ENCODE data around the gene WNT7B.

Gene WNT7B

DNA sequence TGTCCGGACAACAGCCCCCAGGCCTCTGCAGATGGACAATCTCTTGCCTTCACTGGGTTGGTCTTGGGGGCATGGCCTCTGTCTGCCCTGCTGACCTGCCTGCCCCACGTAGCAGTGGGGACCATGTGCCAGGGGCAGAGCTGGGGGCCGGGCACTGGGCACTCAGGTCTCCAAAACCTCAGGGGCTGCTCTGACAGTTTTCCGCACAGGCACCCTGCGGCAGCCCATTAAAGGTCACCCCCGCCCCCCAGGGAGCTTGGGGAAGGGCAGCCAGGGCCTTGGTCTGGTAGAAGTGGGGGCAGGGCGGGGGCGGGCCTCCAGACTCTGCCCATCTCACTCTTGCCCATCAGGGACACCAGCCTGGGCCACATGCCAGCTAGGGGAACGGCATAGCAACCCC is 49.9 kb downstream of the WNT7B start:
- no peak for DNase-seq (ENCODE audit: low spot score)

GRCh38 chr22:45926433-45926832 is 50.5 kb downstream of the WNT7B start:
- DNase-seq (ENCODE audit: low spot score) = no peak

DNA sequence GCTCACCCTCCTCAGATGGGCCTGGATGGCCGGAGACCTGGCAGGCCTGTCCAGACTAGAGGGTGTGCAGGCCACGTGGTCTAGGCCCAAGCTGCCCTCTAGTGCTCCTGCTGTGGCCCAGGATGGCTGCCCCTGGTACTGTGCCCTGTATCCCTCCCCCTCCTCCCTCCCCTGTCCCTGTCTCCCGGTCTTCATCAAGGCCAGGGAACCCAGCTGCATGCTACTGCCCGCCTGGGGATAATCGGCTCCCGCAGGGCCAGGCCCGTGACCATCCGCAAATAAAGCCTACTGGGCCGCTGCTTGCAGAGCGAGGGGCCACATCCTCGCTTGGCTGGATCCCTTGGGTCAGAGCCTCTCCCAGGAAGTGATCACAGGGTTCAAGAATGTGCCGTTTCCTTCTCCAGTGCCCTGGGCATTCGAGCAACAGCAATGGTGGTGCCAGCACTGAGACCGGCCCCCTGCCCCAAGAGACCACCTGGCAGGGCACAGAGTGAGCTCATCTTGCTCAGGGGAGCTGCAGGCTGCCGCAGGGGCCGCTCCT is 51.1 kb downstream of the WNT7B start:
- DNase-seq (ENCODE audit: low spot score) = no peak

GRCh38 chr22:45923835-45924234 is 53.1 kb downstream of the WNT7B start:
- no peak for DNase-seq (ENCODE audit: low spot score)

DNA sequence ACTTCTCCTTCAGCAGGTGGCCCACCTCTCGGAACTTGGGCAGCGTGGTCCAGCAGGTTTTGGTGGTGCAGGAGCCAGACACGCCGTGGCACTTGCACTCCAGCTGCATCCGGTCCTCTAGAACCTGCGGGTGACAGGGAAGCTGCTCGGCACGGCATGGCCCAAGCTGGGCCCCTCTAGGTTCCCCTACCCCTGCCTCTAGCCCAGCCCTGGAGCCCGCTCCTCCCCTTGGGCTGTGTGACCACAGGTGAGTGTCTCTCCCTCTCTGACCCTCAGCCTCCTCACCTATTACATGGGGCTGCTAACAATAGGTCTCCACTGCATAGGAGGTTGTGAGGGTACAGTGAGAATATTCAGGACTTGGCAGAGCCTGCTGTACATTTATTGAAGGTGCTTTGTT is 53.8 kb downstream of the WNT7B start:
- DNase-seq (ENCODE audit: low spot score) = no peak

GRCh38 chr22:45922661-45923060 is 54.3 kb downstream of the WNT7B start:
- no peak for DNase-seq (ENCODE audit: low spot score)

GRCh38 chr22:45922256-45922655 is 54.7 kb downstream of the WNT7B start:
- DNase-seq (ENCODE audit: low spot score) = no peak

GRCh38 chr22:45919504-45920286 is 57.3 kb downstream of the WNT7B start:
- no peak for DNase-seq (ENCODE audit: low spot score)

- no peak for DNase-seq (ENCODE audit: low spot score)
Measured at GRCh38 chr22:45918459-45919370, 58.2 kb downstream of the WNT7B start.

DNA sequence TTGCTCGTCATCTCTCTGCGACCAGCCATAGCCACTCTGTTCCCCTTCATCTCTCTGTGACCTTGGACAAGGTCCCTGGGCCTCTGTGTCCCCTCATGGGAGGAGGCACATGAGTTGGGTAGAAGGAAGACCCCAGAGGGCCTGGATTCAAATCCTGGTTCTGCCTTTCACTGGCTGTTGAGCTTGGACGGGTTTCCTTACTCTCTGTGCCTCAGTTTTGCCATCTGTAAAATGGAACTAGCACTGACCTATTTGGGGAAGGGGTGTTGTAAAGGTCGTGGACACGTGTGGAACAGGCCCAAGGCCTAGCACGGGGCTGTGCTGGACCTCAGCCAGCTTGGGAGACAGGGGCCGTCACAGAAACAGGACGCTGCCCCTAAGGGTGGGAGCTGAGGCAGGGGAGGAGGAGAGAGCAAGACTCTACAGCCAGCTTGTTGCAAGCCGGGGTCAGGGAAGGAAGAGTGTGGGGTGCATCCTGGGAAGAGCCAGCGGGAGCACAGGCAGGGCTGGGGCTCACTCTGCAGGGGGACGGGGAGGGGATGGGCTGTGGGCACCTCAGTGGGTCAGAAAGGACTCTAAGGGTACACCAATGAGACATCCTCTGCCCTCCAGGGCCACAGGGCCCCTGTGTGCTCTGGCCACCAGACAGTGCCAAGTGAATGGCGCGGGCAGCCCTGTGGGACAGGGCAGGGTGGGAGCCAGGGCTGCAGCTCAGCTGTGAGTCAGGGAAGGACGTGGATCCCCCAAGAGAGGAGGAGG is 59.1 kb downstream of the WNT7B start:
- no peak for DNase-seq (ENCODE audit: low spot score)

- DNase-seq (ENCODE audit: low spot score) = no peak
Measured at GRCh38 chr22:45917146-45917545, 59.8 kb downstream of the WNT7B start.

DNA sequence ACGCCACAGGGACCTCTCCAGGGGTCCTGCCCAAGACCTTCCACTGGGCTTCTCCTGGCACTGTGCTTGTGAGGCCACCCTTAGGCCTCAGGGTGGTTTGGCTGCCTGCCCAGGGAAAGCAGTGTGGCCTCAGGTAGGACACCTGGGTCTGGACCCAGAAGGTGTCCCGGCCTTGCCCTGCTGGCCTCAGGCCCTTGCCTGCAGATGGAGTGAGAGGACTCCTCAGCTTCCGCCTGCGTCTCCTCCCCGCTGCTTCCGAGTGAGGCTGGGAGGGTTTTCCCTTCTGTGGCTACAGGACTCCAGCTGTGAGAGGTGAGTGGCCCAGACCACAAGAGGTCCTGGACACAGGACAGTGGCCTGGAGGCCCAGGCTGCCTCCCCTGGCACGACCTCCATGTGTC is 60.4 kb downstream of the WNT7B start:
- DNase-seq (ENCODE audit: low spot score) = no peak

- no peak for DNase-seq (ENCODE audit: low spot score)
Measured at GRCh38 chr22:45915841-45916240, 61.1 kb downstream of the WNT7B start.

- no peak for DNase-seq (ENCODE audit: low spot score)
Measured at GRCh38 chr22:45915151-45915550, 61.8 kb downstream of the WNT7B start.

DNA sequence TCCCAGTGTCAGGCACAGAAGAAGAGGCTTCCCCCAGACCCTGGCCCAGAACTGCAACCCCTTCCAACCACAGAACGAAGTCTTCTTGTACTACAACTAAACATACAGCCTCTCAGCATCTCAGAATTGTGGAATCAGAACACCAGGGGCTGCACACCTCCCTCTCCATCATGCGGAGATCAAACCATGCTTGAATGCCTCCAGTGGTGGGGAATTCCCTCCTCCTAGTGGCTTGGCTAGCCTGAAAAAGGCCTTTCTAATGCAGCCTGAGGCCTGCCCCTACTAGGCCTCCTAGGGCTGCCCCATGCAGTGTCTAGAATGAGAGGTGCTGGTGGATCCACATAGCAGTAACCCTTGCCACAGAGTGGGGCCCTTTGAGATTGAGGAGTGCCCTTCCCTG is 62.7 kb downstream of the WNT7B start:
- DNase-seq (ENCODE audit: low spot score) = no peak

- no peak for DNase-seq (ENCODE audit: low spot score)
Measured at GRCh38 chr22:45912910-45913309, 64.1 kb downstream of the WNT7B start.

- no peak for DNase-seq (ENCODE audit: low spot score)
Measured at GRCh38 chr22:45911601-45912271, 65.2 kb downstream of the WNT7B start.

- no peak for DNase-seq (ENCODE audit: low spot score)
Measured at GRCh38 chr22:45910928-45911467, 66.0 kb downstream of the WNT7B start.

DNA sequence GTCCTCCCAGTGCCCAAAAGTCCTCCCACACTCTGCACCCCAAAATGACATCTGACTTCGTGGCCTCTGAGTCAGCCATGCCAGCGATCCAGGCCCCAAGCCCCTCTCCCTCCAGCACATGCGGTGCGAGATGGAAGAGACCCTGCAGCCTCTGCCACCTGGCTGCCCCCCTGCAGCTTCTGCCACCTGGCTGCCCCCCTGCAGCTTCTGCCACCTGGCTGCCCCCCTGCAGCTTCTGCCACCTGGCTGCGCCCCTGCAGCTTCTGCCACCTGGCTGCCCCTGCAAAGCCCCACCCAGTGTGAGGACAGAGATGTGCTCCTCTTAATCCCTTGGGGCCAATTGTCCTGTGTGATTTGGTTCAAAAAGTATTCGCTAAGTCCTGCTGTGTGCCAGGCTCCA is 68.0 kb downstream of the WNT7B start:
- no peak for DNase-seq (ENCODE audit: low spot score)

DNA sequence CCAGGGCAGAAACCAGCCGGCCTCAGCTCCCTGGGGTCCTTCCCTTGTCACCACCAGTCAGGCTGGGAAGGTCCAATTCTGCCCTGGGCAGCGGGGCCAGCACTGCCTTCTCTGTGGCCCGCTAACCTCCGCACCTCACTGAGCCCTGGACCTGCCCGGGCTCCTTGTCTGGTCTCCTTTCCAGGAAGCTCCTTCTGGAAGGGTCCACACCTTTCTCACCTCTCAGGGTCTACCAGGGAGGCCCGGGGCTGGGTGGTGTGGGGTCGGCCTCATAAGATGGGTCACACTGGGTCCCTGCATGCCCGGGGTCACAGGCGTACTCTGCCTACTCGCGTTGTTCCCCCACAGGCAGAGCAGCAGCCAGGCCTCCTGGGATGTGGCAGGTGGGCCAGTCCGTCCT is 69.0 kb downstream of the WNT7B start:
- no peak for DNase-seq (ENCODE audit: low spot score)

GRCh38 chr22:45907378-45907777 is 69.6 kb downstream of the WNT7B start:
- DNase-seq (ENCODE audit: low spot score) = no peak
